HG03159 (cell line): ENCODE measurements around the gene MRPL27.

Experiments
- ATAC-seq: cut with Tn5 transposase; IDR thresholded peaks from one replicate; pipeline ENCODE4 v1.9.1; 2021; ENCODE audit warnings: mild to moderate bottlenecking, moderate library complexity; ENCODE audit not compliant: unreplicated experiment

The MRPL27 gene

DNA sequence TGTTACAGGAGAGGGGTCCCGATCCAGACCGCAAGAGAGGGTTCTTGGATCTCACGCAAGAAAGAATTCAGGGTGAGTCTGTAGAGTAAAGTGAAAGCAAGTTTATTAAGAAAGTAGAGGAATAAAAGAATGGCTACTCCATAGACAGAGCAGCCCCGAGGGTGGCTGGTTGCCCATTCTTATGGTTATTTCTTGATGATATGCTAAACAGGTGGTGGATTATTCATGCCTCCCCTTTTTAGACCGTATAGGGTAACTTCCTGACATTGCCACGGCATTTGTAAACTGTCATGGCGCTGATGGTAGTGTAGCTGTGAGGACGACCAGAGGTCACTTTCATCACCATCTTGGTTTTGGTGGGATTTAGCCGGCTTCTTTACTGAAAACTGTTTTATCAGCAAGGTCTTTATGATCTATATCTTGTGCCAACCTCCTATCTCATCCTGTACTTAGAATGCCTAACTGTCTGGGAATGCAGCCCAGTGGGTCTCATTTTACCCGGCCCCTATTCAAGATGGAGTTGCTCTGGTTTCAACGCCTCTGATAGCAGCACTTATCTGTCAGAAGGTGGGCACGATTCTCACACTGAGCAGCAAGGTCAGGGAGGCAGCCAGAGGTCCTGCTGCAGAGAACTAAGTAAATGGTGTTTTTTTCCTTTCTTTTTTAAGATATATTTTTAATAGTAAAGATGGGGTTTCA lies 53.5 kb downstream of the MRPL27 start:
- no peak for ATAC-seq

DNA sequence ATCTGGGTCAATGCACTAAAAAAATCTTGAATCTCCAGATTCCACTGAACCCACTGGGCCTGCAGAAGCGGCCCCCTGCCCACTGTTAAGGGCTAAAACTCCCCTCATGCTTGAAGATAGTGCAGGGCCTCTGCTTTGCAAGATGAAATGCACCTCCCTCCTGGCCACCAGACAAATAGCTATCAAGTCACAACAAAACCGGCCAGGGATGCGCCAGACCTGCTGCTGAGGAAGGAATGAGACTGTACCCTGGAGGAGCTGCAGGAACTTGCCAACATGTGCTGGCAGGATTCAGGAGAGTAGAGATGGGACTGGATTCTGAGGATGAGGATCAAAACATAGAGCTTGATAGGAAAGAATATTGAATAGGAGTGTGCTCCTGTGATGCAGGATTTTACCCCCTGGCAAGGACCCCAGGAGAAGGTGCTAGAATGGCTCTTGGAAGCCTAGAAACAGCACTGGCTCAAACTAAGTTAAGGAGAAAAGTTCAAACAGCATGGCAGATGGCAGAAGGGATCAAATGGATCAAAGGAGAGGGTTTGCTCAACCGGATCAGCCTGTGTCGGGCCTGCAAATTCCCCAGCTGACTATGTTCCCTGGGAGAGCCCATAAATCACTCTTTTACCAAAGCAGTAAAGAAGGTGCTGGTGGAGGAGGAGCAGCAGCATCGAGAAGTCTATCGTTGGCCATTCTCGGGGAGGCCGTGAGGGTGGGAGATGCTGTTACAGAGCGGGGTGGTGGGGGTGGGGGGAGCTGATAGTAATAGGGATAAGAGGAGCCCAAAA lies 54.3 kb downstream of the MRPL27 start:
- no peak for ATAC-seq
